SH-SY5Y (cell line): Measurements from ENCODE around the gene TNPO2.

ENCODE experiments used
- GATA2 ChIP-seq: IDR thresholded peaks from 2 replicates; pipeline ENCODE4 v1.6.1; 2011; ENCODE audit warnings: mild to moderate bottlenecking, low read depth, low read length
- GATA3 ChIP-seq: IDR thresholded peaks from 2 replicates; pipeline ENCODE4 v1.6.1; 2011; ENCODE audit warnings: low read depth, mild to moderate bottlenecking, low read length, moderate library complexity

GRCh38 chr19:12736995-12737834 lies 13.5 kb upstream of the TNPO2 start, which contains the start of gene GET3:
- no peak for TF ChIP-seq GATA2
- TF ChIP-seq GATA3: no peak
